ENCODE data around the gene CHGA.

Gene CHGA

GRCh38 chr14:92961567-92961855, 38.6 kb downstream of the CHGA start:
- Histone ChIP-seq H2BK5ac (ENCODE audit: low read length) (no peak overlapping the region), H4K8ac (ENCODE audit: low read depth, low read length) (no peak overlapping the region), H3K27me3 (ENCODE audit: insufficient read depth, low read length, poor library complexity) (no peaks in the 10 kb centered on the region), H3K79me2 (ENCODE audit: control insufficient read depth, insufficient read depth, low read length) (no peaks in the 10 kb centered on the region), H2BK120ac (ENCODE audit: low read depth, low read length) (no peak overlapping the region), H3K23ac (ENCODE audit: low read length) (no peak overlapping the region), H3K4me1 (ENCODE audit: control insufficient read depth, low read depth, low read length) (no peaks in the 10 kb centered on the region), H3K79me1 (ENCODE audit: low read length) (no peaks in the 10 kb centered on the region), H3K36me3 (ENCODE audit: control insufficient read depth, insufficient read depth, low read length) (no peaks in the 10 kb centered on the region), H3K9ac (ENCODE audit: low read length) (no peak overlapping the region), H2BK15ac (replicated peaks; ENCODE audit: low read depth) (no peak overlapping the region), H3K18ac (ENCODE audit: low read length) (no peak overlapping the region), H2AK5ac (ENCODE audit: low read length) (no peak overlapping the region), H3K27ac (ENCODE audit: low read depth, low read length) (no peak overlapping the region), H3K56ac (ENCODE audit: low read length) (no peak overlapping the region), H3K4me3 (ENCODE audit: low read length) (no peak overlapping the region), H3K4ac (ENCODE audit: low read depth, low read length) (no peak overlapping the region), H4K5ac (ENCODE audit: low read length) (no peak overlapping the region), H3K4me2 (ENCODE audit: low read length) (no peak overlapping the region)
- no CpG with 5 or more reads among the region's 7 CpGs for WGBS (ENCODE audit: extremely low coverage, insufficient coverage, low lambda C conversion rate)
- DNase-seq = no peak

GRCh38 chr14:92962031-92962830, 39.3 kb downstream of the CHGA start:
- H3K79me1 ChIP-seq (ENCODE audit: low read length) = no peaks in the 10 kb centered on the region
- H3K56ac ChIP-seq (ENCODE audit: low read length) = no peak overlapping the region
- no peak overlapping the region for H2BK15ac ChIP-seq (replicated peaks; ENCODE audit: low read depth)
- H3K23ac ChIP-seq (ENCODE audit: low read length) = no peak overlapping the region
- H3K9ac ChIP-seq (ENCODE audit: low read length) = no peak overlapping the region
- no peaks in the 10 kb centered on the region for H3K79me2 ChIP-seq (ENCODE audit: control insufficient read depth, insufficient read depth, low read length)
- no peak overlapping the region for H2BK120ac ChIP-seq (ENCODE audit: low read depth, low read length)
- H3K4ac ChIP-seq (ENCODE audit: low read depth, low read length) = no peak overlapping the region
- H2BK5ac ChIP-seq (ENCODE audit: low read length) = no peak overlapping the region
- H2AK5ac ChIP-seq (ENCODE audit: low read length) = no peak overlapping the region
- H4K5ac ChIP-seq (ENCODE audit: low read length) = no peak overlapping the region
- H3K27ac ChIP-seq (ENCODE audit: low read depth, low read length) = no peak overlapping the region
- no peak overlapping the region for H3K4me3 ChIP-seq (ENCODE audit: low read length)
- whole genome bisulfite sequencing (ENCODE audit: extremely low coverage, insufficient coverage, low lambda C conversion rate) = no CpG with 5 or more reads among the region's 20 CpGs
- H3K4me1 ChIP-seq (ENCODE audit: control insufficient read depth, low read depth, low read length) = no peaks in the 10 kb centered on the region
- no peak for DNase-seq
- H3K18ac ChIP-seq (ENCODE audit: low read length) = no peak overlapping the region
- no peaks in the 10 kb centered on the region for H3K36me3 ChIP-seq (ENCODE audit: control insufficient read depth, insufficient read depth, low read length)
- no peaks in the 10 kb centered on the region for H3K27me3 ChIP-seq (ENCODE audit: insufficient read depth, low read length, poor library complexity)
- H3K4me2 ChIP-seq (ENCODE audit: low read length) = no peak overlapping the region
- no peak overlapping the region for H4K8ac ChIP-seq (ENCODE audit: low read depth, low read length)

GRCh38 chr14:92962831-92963095, 39.8 kb downstream of the CHGA start:
- H2BK120ac ChIP-seq (ENCODE audit: low read depth, low read length) = no peak overlapping the region
- H3K9ac ChIP-seq (ENCODE audit: low read length) = no peak overlapping the region
- H3K56ac ChIP-seq (ENCODE audit: low read length) = no peak overlapping the region
- H3K23ac ChIP-seq (ENCODE audit: low read length) = no peak overlapping the region
- H3K4ac ChIP-seq (ENCODE audit: low read depth, low read length) = no peak overlapping the region
- H3K4me3 ChIP-seq (ENCODE audit: low read length) = no peak overlapping the region
- H2BK5ac ChIP-seq (ENCODE audit: low read length) = no peak overlapping the region
- no peak overlapping the region for H3K27ac ChIP-seq (ENCODE audit: low read depth, low read length)
- no peak overlapping the region for H2AK5ac ChIP-seq (ENCODE audit: low read length)
- no peak overlapping the region for H3K18ac ChIP-seq (ENCODE audit: low read length)
- no CpG with 5 or more reads among the region's 11 CpGs for WGBS (ENCODE audit: extremely low coverage, insufficient coverage, low lambda C conversion rate)
- no peaks in the 10 kb centered on the region for H3K27me3 ChIP-seq (ENCODE audit: insufficient read depth, low read length, poor library complexity)
- no peaks in the 10 kb centered on the region for H3K36me3 ChIP-seq (ENCODE audit: control insufficient read depth, insufficient read depth, low read length)
- no peak overlapping the region for H3K4me2 ChIP-seq (ENCODE audit: low read length)
- H4K8ac ChIP-seq (ENCODE audit: low read depth, low read length) = no peak overlapping the region
- H3K79me1 ChIP-seq (ENCODE audit: low read length) = peaks cover 2% of the 10 kb centered on the region
- H3K4me1 ChIP-seq (ENCODE audit: control insufficient read depth, low read depth, low read length) = no peaks in the 10 kb centered on the region
- H4K5ac ChIP-seq (ENCODE audit: low read length) = no peak overlapping the region
- H2BK15ac ChIP-seq (replicated peaks; ENCODE audit: low read depth) = no peak overlapping the region
- H3K79me2 ChIP-seq (ENCODE audit: control insufficient read depth, insufficient read depth, low read length) = no peaks in the 10 kb centered on the region
- no peak for DNase-seq

- Histone ChIP-seq H3K36me3 (ENCODE audit: control insufficient read depth, insufficient read depth, low read length) (no peaks in the 10 kb centered on the region), H3K4ac (ENCODE audit: low read depth, low read length) (no peak overlapping the region), H3K9ac (ENCODE audit: low read length) (no peak overlapping the region), H3K18ac (ENCODE audit: low read length) (no peak overlapping the region), H3K27ac (ENCODE audit: low read depth, low read length) (no peak overlapping the region), H3K56ac (ENCODE audit: low read length) (no peak overlapping the region), H3K79me2 (ENCODE audit: control insufficient read depth, insufficient read depth, low read length) (no peaks in the 10 kb centered on the region), H2AK5ac (ENCODE audit: low read length) (no peak overlapping the region), H2BK120ac (ENCODE audit: low read depth, low read length) (no peak overlapping the region), H4K8ac (ENCODE audit: low read depth, low read length) (no peak overlapping the region), H3K4me1 (ENCODE audit: control insufficient read depth, low read depth, low read length) (no peaks in the 10 kb centered on the region), H3K4me2 (ENCODE audit: low read length) (no peak overlapping the region), H3K4me3 (ENCODE audit: low read length) (no peak overlapping the region), H3K23ac (ENCODE audit: low read length) (no peak overlapping the region), H2BK5ac (ENCODE audit: low read length) (no peak overlapping the region), H3K27me3 (ENCODE audit: insufficient read depth, low read length, poor library complexity) (no peaks in the 10 kb centered on the region), H4K5ac (ENCODE audit: low read length) (no peak overlapping the region), H2BK15ac (replicated peaks; ENCODE audit: low read depth) (no peak overlapping the region), H3K79me1 (ENCODE audit: low read length) (peaks cover 2% of the 10 kb centered on the region)
- DNase-seq = no peak
- no CpG with 5 or more reads among the region's 14 CpGs for whole genome bisulfite sequencing (ENCODE audit: extremely low coverage, insufficient coverage, low lambda C conversion rate)
These were observed 40.6 kb downstream of the CHGA start for GRCh38 chr14:92963301-92964123.

- Histone ChIP-seq H2BK5ac (ENCODE audit: low read length) (no peak overlapping the region), H3K56ac (ENCODE audit: low read length) (no peak overlapping the region), H3K79me1 (ENCODE audit: low read length) (peaks cover 2% of the 10 kb centered on the region), H3K27me3 (ENCODE audit: insufficient read depth, low read length, poor library complexity) (no peaks in the 10 kb centered on the region), H3K27ac (ENCODE audit: low read depth, low read length) (no peak overlapping the region), H3K4me1 (ENCODE audit: control insufficient read depth, low read depth, low read length) (no peaks in the 10 kb centered on the region), H3K4ac (ENCODE audit: low read depth, low read length) (no peak overlapping the region), H3K18ac (ENCODE audit: low read length) (no peak overlapping the region), H2AK5ac (ENCODE audit: low read length) (no peak overlapping the region), H4K8ac (ENCODE audit: low read depth, low read length) (no peak overlapping the region), H3K36me3 (ENCODE audit: control insufficient read depth, insufficient read depth, low read length) (no peaks in the 10 kb centered on the region), H3K23ac (ENCODE audit: low read length) (no peak overlapping the region), H2BK15ac (replicated peaks; ENCODE audit: low read depth) (no peak overlapping the region), H2BK120ac (ENCODE audit: low read depth, low read length) (no peak overlapping the region), H3K4me3 (ENCODE audit: low read length) (no peak overlapping the region), H4K5ac (ENCODE audit: low read length) (no peak overlapping the region), H3K4me2 (ENCODE audit: low read length) (no peak overlapping the region), H3K79me2 (ENCODE audit: control insufficient read depth, insufficient read depth, low read length) (no peaks in the 10 kb centered on the region), H3K9ac (ENCODE audit: low read length) (no peak overlapping the region)
- no peak for DNase-seq
- WGBS (ENCODE audit: extremely low coverage, insufficient coverage, low lambda C conversion rate) = no CpG with 5 or more reads among the region's 12 CpGs
These were observed 41.5 kb downstream of the CHGA start for GRCh38 chr14:92964124-92965109.

All from mesendoderm (in vitro differentiated cells).